ENCODE measurements around the gene STARD13. TPM values are rescaled to one million over a fixed set of nuclear protein-coding genes. Genes with fewer than 3 reads are reported as not detected.

Gene STARD13
- total RNA-seq, 2 donors from 2014 or later = 18.9 to 29.7 TPM

- WGBS, 2 donors = 82% methylated on average over 5 to 7 of the region's 7 CpGs
- no peaks in the 10 kb centered on the region for H3K27me3 ChIP-seq
- no peak overlapping the region for H3K27ac ChIP-seq
- DNase-seq = no peak
- no peaks in the 10 kb centered on the region for H3K4me1 ChIP-seq
- intact Hi-C loops (cut with DNase I) = no loop called here
- no peak overlapping the region for H3K4me3 ChIP-seq
- ATAC-seq = no peak
- H3K9me3 ChIP-seq = no peaks in the 10 kb centered on the region
- peaks cover 9 to 20% of the 10 kb centered on the region in 2 donors for H3K36me3 ChIP-seq (replicated peaks in 1 of 2; ENCODE audit: insufficient read depth in 1 of 2, low read depth in 2 of 2)
- TF ChIP-seq POLR2A (IDR thresholded peaks at IDR 0.05) = no peak
- TF ChIP-seq CTCF (IDR thresholded peaks at IDR 0.05) = no peak
These were observed 178.7 kb downstream of the STARD13 start for GRCh38 chr13:33106656-33107360.

GRCh38 chr13:33105387-33106005 is 180.1 kb downstream of the STARD13 start:
- WGBS, 2 donors = 64 to 88% methylated on average over 9 of the region's 9 CpGs
- TF ChIP-seq POLR2A (IDR thresholded peaks at IDR 0.05) (no peak), CTCF (IDR thresholded peaks at IDR 0.05) (no peak)
- no peaks in the 10 kb centered on the region for H3K9me3 ChIP-seq
- intact Hi-C loops (cut with DNase I) = no loop called here
- peak in 1 of 4 donors; percentile 46 for DNase-seq
- no peak for ATAC-seq
- no peaks in the 10 kb centered on the region for H3K27me3 ChIP-seq
- H3K4me1 ChIP-seq = no peaks in the 10 kb centered on the region
- H3K36me3 ChIP-seq (replicated peaks in 1 of 2; ENCODE audit: insufficient read depth in 1 of 2, low read depth in 2 of 2) = peaks cover 9 to 20% of the 10 kb centered on the region in 2 donors
- peak overlapping the region in 1 of 4 donors; percentile 10 for H3K27ac ChIP-seq
- no peak overlapping the region for H3K4me3 ChIP-seq

GRCh38 chr13:33103457-33103856 is 182.1 kb downstream of the STARD13 start:
- WGBS, 2 donors = 84 to 92% methylated on average over 4 of the region's 4 CpGs
- no peak for ATAC-seq
- H3K27ac ChIP-seq = no peak overlapping the region
- no peaks in the 10 kb centered on the region for H3K4me1 ChIP-seq
- TF ChIP-seq CTCF (IDR thresholded peaks at IDR 0.05) (no peak), POLR2A (IDR thresholded peaks at IDR 0.05) (no peak)
- no peaks in the 10 kb centered on the region for H3K9me3 ChIP-seq
- peaks cover 9 to 19% of the 10 kb centered on the region in 2 donors for H3K36me3 ChIP-seq (replicated peaks in 1 of 2; ENCODE audit: insufficient read depth in 1 of 2, low read depth in 2 of 2)
- intact Hi-C loops (cut with DNase I) = no loop called here
- H3K27me3 ChIP-seq = no peaks in the 10 kb centered on the region
- H3K4me3 ChIP-seq = no peak overlapping the region
- DNase-seq = no peak

GRCh38 chr13:33101835-33102234 is 183.7 kb downstream of the STARD13 start:
- WGBS, 2 donors = 58 to 59% methylated on average over 2 of the region's 2 CpGs
- Histone ChIP-seq H3K36me3 (replicated peaks in 1 of 2; ENCODE audit: insufficient read depth in 1 of 2, low read depth in 2 of 2) (peaks cover 9 to 19% of the 10 kb centered on the region in 2 donors), H3K27ac (no peak overlapping the region), H3K4me1 (no peaks in the 10 kb centered on the region), H3K4me3 (no peak overlapping the region), H3K27me3 (no peaks in the 10 kb centered on the region), H3K9me3 (no peaks in the 10 kb centered on the region)
- TF ChIP-seq CTCF (IDR thresholded peaks at IDR 0.05) (no peak), POLR2A (IDR thresholded peaks at IDR 0.05) (no peak)
- ATAC-seq (no peak), DNase-seq (no peak)
- intact Hi-C loops (cut with DNase I) = no loop called here
